Fibroblast of the conjunctiva (primary cell): ENCODE measurements around the gene POC1B.

Experiments
- DNase-seq: peaks from one replicate; pipeline ENCODE4 v3.0.0-alpha.2; 2010; ENCODE audit warnings: low read depth

The POC1B gene

DNA sequence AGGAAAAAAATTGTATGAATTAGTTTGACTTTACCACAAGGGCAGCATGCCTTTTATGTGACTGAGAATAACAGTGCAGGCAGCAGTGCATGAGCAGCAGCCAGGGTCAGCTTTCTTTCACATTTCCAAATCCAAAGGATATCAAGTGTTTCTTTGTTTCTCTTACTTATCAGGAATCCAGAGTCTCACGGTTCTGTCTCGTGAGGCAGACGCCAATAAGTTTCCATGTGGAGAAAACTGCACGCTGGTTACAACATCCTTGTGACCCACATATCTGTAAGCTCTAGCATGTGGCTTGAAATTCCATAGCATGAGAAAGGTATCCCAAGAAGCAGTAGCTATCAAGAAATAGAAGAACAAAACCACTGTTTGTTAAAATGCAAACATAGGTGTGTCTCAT lies 28.8 kb downstream of the POC1B start:
- DNase-seq, result no peak

DNA sequence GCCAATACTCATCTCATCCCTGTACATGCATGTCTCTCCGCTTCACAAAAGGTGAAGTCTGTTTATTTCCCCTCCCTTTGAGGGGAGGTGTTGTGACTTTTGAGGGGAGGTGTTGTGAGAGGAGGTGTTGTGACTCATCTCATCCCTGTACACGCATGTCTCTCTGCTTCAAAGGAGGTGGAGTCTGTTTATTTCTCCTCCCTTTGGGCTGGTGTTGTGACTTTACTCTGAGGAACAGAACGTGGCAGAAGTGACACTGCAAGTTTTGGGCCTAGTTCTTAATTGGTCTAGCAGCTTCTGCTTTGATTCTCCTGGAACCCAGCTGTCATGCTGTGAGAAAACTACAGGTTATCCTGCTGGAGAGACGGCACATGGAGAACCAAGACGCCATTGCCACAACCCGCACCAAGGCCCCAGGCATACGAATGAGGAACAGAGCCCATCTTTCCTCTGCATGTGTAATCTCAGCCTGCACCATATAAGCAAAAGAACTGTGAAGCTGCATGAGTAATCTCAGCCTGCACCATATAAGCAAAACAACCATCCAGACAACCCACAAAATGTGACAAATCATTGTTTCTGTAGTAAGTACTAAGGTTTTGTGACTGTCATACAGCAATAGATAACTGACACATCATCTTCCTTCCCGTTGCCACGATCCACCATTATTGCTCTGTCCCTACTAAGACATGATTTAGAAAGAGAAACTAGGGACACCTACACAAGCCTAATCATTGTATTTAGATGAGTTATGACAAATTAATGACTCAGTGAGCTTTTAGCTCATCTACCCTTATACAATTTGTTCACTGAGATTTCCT lies 31.2 kb downstream of the POC1B start:
- no peak for DNase-seq

DNA sequence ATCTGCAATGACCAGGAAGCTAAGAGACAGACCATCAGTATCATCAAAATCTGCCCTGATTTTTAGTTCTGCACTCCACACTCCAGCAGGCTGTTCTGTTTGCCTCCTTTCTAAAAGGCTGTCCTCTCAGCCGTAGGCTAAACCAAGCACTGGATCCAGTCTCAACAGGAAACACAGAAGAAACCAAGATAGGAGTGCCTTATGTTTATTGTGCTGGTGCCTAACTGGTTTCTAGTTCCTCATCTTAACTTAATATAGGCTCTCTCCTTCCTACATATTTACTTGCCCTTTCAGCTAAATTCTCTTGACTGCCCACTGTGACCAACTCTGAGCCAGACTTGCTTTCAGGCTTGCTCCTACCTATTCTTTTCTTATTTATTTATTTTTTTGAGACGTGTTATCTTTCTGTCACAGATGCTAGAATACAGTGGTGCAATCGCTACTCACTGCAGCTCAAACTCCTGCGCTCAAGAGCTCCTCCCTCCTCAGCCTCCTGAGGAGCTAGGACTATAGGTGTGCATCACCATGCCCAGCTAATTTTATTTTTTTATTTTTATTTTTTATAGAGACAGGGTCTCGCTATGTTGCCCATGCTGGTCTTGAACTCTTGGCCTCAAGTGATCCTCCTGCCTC lies 32.1 kb downstream of the POC1B start:
- DNase-seq, result no peak

DNA sequence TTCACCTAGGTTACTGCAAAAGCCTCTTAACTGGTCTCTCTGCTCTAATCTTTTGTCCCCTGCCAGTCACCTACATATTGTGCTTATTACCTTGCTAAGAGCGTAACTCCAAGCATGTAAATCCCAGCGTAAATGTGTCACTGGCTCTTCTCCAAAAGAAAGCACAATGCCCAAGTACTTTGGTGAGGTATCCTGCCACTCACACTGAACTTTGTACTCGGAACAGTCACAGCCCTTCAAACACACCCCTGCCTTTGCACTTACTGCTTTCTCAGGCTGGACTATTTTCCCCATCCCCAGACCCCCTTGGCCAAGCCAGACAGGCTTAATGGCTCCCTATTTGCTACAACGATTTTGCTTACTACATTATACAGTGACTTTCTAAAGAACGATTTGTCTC lies 33.0 kb downstream of the POC1B start:
- no peak for DNase-seq

DNA sequence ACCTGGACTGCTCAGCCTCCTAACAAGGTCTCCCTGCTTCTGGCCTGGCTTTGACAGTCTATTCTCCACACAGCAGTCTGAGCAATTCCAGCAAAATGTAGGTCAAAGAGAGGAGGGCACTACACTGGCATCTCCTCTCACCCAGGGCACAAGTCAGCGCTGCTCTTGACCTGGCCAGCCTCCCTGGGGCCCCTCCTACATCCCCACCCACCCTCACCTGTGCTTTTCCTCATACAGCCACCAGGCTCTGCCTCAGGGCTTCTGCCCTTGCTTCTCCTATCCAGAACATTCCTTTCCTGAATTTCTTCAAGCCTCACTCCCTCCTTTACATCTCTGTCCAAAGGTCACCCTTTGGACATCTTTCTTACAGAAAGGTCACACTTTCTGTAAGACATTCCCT lies 34.9 kb downstream of the POC1B start:
- no peak for DNase-seq

DNA sequence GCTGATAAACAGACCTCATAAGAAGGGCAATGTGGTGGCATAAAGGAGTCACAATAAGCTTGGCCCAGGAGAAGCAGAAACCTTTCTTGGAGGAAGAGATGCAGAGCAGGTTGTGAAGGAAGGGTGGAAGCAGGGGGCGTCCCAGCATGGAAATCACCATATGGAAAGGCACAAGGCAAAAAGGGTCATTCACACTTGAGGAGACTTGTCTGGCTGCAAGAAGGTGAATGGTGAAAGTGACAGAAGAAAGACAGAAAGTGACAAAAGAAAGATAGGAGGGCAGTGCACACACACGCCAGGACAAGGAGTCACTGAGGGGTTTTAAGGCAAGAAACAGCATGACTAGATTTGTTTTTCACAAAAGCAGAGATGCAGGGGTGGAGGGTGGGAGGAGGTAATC lies 39.6 kb downstream of the POC1B start:
- no peak for DNase-seq

DNA sequence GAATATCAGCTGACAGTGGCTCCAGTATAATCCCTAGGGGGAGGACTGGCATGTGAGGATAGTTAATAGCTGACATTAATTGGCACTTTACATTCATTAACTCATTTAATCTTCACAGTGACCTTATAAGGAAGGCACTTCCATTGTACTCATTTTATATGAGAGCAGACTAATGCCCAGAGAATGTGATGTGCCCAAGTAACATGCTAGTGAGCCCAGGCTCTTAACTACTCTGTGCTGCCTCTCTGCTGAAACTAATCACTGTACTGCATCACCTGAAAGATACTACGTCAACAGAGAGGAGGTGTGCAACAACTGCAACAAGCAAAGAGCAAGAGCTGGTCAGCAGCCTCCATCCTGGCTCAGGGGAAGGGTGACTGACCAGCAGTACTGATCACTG lies 41.4 kb downstream of the POC1B start:
- no peak for DNase-seq

DNA sequence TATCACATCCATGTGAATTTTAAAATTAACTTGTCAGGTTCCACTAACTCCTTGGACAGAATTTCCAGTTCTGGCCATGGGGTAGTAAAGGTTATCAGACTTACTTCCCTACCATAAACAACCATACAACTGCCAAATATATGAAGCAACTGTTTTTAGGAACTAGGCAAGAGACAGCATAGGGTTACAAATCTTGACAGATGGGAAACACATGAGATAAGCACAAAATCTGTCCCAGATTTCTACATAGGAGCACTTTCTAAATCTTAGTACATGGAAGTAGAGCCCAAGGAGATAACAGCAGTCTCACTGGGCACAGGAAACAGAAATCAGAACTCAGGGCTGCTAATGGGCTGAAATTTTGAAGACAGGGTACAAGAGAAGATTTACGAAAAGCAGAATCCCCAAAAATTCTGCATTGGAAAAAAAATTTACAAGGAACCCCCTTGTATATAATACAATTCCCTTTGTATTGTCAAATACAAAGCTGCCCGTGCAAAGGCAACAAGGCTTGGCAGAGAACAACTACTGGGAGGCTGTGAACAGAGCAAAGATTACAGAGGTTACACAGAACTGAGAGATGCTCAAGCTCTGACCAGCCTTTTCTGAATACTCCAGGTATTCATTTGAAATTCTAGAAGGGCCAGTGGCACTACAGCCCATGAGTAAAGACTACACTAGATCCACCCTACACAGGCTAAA lies 44.5 kb downstream of the POC1B start:
- no peak for DNase-seq

DNA sequence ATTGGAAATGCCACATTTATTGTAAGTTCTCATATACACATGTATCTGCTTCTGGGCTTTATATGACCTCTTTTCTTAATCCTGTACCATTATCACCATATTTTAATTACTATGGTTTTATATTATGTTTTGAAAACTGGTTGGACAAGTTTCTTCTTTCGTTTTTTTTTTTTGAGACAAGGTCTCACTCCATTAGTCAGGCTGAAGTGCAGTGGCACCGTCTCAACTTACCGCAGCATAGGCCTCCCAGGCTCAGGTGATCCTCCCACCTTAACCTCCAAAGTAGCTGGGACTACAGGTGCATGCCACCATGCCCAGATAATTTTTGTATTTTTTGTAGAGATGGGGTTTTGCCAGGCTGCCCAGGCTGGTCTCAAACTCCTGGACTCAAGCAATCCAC lies 45.9 kb downstream of the POC1B start:
- no peak for DNase-seq

DNA sequence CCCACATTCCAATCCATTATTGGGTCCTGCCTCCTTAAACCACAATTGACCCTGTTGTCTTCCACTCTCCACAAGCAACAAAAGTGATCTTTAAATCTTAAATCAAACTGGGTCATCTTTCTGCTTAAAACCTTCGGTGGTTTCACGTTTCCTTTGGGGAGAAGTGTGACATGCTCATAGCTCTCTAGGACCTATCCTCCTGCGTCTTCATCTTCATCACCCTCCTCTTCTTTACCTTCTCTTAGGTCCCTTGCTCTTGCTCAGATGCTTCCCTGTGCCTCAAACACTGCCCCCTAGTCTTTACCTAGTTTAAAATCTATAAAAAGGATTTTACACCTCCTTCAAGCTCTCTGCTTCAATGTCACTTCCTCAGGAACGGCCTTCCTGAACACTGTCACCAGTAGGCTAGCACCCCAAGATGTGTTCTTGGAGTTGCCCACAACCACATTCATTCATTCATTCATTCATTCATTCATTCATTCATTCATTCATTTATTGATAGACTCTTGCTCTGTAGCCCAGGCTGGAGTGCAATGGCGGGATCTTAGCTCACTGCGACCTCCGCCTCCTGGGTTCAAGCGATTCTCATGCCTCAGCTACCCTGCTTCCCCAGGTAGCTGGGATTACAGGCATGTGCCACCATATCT lies 48.1 kb downstream of the POC1B start:
- DNase-seq, result no peak

DNA sequence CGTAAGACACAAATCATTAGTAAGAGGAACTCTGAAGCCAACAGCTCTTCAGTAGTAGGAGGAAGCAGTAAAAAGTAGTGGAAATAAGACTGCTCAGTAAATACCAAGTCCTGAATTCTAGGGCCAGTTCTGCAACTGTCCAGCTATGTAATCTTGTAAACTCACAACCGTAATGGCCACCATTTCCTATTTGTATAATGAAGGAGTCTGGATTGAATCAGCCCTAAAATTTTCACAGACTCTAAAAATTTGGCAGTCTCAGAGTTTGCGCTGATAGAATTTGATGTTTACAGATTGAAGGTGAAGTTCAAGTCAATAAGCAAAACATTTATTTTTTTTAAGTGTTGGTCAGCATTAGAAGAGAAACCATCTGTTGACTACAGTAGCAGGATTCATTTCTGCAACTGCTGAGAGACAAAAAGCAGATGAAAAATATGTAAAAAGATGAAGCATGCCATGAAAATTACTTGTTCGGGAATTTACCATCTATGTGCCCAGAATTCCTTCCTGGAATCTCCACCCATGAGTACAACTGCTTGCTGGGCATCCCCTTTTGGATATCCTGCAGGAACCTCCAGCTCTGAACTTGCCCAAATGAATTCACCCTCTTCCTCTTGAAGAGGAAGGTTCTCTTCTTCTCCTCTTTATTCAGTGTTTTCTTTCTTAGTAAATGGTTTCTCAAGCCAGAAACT lies 48.8 kb downstream of the POC1B start:
- no peak for DNase-seq

DNA sequence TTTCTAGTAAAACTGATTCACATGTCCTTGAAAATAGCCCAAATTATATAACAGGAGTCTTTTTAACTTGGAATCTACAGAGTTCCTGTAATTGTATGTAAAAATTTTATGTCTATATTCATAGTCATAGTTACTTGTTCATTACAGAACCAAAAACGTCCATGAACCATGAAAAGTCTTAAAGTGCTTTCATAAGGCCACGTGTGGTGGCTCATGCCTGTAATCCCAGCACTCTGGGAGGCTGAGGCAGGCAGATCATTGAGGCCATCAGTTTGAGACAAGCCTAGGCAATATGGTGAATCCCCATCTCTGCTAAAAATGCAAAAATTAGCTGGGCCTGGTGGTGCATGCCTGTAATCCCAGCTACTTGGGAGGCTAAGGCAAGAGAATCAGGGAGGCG lies 49.6 kb downstream of the POC1B start:
- no peak for DNase-seq

DNA sequence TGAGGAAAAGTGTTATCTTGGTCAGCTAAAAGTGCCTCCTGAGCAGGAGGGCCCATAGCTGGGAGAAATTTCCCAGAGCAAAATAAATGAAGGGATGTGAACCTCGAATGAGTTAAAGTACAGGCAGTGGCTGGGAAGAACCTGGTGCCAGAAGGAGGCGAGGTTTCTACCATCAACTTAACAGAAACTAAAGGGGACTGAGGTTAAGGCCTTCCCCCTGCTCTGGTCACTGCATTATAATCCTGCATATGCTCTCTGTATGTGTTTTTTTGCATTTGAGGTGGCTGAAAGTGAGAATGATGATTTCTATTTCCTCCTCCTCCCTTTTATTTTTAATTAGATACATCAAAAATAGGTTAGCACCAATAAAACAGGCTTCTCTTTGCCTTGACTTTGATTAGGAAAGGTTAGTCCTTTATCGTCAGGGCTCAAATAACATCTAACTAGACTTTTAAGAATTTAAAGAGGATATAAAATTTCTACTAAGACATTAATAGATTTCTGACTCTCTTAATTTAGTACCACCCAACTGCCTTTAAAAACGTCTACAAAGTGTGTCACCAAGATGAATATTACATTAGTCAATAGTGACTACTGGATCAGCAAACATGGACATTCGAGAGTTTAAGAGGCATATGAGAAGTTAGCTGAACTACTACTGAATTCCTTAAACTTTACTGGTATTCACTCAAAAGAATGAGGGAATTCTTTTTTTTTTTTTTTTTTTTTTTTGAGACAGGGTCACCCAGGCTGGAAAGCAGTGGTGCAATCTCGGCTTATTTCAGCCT lies 50.5 kb downstream of the POC1B start:
- DNase-seq, result no peak

DNA sequence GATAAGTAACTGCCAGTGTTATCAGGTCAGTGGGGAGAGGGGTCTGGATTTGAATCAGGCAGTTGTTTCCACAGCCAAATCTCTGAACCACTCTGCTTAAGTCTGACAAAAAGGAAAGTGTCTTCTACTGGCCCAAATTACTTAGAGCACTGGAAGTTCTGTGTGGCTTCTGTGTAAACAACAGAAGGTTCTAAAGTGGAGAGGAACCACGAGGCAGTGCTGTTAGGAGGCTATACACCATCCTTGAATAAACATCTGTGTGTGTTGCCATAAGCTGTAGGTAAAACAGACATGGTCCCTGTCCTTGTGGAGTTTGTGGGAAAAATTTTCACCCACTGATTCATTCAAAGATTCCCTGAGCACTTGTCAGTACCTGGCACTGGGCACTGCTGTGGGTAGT lies 51.2 kb downstream of the POC1B start:
- no peak for DNase-seq

DNA sequence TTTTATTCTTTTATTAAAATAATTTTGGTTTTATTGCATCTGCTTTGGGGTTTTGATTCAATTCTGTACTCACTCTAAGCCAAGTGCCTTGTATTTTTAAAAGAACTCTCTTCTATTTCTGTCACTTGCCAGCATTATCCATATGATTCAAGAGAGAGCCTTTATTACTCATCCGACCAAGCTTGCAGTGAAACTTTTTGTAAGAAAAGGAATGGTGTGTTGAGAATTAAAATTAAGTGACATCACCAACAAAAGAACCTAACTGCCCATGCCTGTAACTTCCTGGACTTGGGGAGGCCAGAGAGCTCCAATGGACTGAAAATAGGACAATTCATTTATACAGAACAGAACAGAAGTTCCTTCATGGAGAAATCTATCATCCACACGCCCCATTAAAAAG lies 53.3 kb downstream of the POC1B start:
- peak; percentile 29 for DNase-seq

DNA sequence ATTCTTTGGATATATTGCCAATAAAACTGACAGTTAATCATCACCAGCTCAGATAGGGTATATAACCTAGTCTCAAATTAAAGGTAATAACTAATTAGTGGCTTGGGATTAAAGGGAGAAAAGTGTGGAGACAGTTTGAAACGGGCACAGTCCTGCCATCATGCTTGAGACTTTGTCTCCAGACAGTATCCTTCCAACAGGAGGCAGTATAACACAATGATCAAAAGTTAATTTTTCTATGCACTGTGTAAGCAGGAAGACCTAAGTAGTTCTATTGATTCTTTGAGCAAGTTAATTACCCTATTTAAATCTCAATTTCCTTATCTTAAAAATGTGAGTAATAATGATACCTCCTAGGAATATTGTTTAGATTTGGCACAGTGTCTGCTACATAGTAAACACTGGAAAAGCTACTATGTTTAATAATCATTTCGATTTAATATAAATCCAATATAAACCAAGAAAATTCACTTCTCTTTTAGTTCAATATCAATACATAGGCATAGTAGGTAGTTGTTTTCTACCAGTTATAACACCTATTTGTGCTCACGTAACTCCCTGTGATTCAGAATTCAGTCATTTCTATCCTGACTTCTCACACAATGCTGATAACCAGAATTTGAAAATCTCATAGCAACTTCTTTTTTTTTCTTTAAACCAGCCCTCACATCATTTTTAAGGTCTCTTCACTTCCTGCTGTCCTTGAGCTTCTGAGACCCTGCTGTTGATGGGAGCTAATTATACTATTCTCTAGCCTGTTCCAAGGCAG lies 54.9 kb downstream of the POC1B start:
- DNase-seq, result peak; percentile 33

DNA sequence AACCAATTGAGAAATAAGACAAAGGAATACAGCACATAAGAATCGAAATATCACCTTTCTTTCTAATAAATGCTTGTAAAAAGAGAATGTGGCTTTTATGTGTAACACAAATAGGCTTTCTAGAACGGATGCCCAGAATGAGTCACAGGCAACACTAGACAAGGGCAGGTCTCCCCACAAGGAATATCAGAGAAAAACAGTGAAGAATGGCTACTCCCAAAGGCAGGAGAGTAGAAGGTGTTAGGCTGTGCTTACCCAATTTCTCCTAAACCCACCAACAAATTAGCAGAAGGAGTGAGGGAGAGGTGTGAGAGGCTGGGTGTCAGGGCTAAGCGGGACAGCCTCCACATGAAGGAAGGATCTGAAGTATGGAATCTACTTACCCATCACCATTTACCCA lies 56.5 kb downstream of the POC1B start:
- DNase-seq, result no peak

DNA sequence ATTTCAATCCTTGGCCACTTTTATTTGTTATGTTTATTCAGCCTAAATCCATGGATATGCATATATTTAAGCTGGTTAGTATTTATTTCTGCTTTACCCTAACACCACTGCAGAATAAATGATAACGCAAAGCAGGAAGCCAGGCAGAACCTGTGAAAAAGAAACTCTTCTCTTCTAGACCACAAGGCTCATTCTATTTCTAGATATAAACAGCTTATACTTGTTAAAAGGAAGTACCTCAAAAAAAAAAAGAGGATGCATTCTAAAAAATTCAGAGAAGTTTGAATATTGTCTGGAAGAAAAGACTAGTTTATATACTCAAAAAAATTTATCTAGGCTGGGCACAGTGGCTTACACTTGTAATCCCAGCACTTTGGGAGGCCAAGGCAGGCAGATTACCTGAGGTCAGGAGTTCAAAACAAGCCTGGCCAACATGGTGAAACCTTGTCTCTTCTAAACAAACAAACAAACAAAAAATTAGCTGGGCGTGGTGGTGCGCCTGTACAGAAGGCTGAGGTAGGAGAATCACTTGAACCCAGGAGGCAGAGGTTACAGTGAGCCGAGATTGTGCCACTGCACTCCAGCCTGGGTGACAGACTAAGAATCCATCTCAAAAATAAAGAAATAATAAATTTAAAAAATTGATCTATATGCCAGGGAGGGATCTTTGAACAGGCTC lies 57.1 kb downstream of the POC1B start:
- DNase-seq, result no peak

DNA sequence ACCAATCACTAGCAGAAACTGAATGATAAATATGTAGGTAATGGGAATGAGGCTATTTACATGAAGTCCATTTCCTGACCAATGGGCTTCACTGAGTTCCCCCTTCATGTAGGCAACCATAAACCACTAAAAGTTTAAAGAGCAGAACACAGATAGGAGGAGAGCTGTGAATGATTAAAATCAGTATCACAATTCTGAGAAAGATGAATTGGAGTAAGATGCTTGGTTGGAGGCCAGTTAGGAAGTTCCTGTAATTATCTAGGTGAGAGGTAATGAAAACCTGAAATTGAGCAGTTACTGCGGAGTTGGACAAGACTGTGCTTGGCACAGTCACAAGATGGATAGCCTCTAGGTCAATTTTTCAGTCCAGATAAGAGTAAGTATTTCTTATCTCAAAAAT lies 57.8 kb downstream of the POC1B start:
- DNase-seq, result no peak

DNA sequence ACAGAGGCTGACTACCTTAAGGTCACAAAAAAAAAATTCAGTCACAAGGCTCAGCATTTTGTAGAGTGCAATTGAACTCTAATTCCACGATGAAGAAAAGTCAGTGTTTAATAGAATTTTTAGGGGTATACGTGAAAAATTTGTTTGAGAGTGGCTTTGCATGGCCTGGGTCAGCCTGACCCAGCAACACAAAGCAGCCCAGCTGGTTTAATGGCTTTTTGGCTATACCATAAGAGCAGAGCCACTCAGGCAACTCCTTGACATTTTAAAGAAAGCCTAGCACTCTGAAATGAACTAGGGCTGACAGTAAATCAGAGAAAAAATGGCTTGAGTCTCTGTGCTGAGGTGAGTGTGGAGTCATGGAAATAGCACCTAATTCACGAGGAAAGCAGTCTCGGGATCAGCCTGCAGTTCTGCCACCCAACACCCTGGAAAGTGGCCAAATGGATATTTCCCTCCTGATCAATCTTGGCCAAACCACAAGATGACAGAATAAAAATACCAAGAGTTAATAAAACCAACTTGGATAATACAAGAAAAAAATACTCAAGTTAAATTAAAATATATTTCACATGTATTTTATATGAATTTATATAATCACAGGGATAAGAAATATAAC lies 60.8 kb downstream of the POC1B start:
- DNase-seq, result no peak
